Suppressor macrophage (primary cell): Measurements from ENCODE around the gene ZMIZ1.

Experiments used
- DNase-seq, 4 experiments: peaks; one replicate each; pipeline ENCODE4 v3.0.0-alpha.2; 2020 to 2022

The ZMIZ1 gene

DNA sequence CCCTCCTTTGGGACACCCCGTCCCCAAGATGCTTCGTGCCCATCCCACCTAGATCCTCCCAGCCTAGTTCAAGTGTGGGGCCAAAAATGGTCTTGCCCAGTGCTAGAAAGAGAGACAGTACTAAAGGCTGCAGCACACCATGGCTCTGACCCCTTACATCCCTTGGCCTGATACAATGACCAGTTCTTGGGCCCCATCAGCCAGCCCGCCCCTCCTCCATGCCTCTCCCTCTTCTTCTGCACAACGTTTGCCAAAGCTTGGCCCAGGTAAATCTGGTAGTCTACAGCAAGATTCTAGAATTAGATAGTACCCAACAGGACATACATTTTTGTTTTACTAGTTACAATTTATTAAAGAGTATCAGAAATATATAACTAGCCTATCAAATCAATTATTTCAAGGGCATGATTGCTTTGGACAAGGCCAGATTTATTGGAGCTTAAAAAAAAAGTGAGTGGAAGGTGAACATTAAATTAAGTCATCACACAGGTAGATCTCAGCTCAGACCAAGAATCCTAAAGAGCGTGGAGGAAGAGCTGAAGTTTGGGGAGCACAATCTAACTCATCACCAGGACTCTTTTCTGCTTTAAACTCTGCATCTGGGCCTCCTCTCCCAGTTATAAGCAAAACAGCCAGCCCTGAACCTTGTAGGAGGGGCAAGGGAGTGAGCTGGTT, 69.8 kb downstream of the ZMIZ1 start:
- DNase-seq = no peak

DNA sequence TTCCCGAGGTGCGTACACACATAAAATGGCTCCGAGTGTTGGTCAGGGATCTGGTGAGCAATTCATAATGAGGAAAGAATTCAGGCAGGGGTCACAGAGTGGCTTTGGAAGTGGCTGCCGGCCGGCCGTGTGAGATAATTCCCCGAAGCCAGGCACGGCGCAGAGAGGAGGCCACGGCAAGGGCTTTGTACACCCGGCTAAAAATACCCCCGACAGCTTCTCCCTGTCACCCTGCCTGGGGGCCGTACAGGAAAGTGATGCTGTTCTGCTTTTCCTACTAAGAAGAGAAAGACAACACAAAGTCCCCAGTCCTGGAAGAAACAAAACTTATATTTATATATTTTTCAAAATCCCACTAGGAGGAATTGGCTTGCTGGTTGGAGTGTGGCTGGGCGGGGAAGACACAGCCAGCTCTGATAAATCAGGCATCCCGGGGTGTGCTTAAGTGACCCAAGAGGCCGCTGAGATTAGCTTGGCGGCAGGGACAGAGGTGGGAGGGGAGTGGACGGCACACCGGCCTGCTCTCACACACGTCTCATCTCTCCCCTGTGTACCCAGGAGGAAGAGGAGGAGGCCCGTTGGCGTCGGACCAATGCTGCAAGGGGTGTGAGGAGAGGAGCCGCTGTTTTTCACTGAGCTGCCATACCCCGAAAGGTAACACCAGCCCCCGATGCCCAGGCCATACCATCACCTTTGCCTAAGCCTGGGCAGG, 70.5 kb downstream of the ZMIZ1 start:
- DNase-seq = peak; percentile 51 to 69 (median 62)

DNA sequence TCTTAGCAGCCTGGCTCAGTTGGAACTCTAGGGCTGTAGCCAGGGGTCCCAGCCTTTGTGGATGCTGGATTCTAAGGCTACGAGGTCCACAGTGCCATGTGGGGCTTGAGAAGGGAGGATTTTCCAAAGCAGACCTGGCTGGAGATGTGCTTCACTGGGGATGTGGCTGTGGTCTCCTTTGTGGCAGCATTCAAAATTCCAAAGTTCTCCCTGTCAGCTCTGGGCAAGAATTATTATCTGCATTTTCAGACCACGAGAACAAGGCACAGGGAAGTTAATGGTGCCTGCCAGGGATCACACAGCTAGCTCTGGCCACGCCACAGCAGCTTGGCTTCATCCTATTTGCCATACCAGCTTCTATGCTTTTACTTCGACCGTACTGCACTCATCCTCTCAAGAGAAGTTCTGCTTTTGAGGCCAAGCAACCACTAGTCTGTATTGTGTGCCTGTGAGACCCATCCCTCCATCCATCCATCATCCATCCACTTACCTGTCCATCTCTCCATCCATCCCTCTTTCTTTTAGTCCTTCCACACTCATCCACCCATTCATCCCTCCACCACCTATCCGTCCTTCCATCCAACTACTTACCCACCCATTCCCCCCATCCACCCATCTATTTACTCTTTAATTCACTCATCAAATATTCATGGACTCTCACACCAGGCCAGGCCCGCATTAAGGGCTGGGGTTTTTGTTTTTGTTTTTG, 71.5 kb downstream of the ZMIZ1 start:
- DNase-seq = no peak

DNA sequence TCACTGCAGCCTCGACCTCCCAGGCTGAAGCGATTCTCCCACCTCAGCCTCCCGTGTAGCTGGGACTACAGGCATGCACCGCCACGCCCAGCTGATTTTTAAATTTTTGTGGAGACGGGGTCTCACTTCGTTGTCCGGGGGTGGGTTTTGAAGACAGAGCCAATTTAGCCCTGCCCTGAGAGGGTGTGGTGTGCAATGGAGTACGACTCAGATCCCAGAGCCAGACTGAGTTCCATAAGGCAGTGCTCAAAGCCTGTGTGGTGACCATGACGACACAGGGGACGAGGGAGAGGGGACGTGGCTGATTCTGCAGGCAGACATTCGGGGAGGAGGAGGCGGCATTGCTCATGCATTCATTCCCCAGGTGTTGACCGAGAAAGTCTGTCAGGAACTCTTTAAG, 72.1 kb downstream of the ZMIZ1 start:
- DNase-seq = no peak

DNA sequence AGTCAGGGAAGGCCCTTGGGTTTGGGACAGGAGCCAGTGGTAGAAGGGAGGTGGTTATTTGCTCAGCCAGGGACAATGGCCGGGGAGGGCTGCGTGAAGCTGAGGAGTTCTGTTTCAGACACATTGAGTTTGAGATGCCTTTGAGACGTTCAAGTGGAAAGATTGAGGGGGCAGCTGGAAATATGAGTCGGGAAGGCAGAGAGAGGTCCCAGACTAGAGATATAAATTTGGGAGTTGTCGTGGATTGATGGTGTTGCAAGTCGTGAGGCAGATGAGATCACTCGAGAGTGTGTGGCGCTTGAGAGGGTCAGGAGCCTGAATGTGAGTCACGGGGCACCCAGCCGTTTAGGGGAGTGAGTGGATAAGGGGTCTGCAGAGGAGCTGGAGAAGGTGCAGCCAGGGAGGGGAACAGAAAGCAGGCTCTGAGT, 73.3 kb downstream of the ZMIZ1 start:
- DNase-seq = peak in 3 of 4 experiments; percentile 45 to 54 (median 50)

DNA sequence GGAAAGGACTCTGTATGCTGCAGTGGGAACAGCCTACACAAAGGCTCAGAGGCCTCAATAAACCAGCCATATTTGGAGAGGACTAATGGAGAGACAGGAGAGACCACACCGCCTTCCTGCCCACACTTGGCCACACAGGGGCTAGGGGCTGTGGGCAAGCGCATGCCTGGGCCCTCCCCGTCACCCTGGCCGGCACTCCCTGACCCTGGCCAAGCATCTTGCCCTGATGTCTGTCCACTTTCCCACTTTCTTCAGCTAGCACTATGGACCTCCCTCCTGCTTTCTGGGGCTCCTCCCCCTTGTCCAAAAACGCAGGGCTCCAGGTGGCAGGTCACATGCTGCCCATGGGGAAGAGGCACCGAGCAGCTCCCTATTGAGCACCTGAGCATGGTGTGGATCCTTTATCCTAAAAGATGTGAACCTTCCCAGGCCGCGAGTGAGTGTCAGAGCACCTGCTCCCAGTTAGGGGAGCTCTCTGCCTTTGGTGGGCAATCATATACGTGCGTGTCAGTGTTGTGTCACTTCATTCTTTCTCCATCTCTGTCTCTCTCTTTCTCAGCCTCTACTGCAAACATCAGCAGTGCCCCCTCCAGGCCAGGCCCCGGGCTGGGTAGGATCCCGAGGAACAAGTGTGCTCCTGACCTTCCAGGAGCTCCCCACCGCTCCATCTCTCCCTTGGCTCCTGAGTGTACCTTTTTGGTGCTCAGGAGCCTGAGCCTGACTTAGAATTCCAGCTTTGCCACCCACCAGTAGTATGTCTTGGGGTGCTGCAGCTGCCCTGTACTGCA, 74.0 kb downstream of the ZMIZ1 start:
- DNase-seq = no peak

DNA sequence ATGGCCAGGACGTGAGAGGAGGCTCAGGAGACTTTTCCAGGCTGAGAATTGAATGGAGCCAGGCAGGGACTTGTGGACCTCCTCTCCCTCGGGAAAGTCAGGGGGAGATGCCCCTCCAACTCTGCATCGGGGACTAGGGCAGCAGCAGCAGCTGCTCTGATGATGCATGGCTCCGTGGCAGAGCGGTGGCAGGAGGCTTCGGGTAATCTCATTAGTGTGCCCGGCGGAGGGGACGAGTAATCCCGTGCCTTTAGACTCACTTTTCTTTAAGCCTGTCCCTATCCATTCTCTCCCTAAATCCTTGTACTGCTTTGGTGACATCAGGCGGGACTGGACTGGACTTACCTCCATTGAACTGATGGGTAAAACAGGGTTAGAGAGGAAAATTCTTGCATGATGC, 75.1 kb downstream of the ZMIZ1 start:
- no peak for DNase-seq

DNA sequence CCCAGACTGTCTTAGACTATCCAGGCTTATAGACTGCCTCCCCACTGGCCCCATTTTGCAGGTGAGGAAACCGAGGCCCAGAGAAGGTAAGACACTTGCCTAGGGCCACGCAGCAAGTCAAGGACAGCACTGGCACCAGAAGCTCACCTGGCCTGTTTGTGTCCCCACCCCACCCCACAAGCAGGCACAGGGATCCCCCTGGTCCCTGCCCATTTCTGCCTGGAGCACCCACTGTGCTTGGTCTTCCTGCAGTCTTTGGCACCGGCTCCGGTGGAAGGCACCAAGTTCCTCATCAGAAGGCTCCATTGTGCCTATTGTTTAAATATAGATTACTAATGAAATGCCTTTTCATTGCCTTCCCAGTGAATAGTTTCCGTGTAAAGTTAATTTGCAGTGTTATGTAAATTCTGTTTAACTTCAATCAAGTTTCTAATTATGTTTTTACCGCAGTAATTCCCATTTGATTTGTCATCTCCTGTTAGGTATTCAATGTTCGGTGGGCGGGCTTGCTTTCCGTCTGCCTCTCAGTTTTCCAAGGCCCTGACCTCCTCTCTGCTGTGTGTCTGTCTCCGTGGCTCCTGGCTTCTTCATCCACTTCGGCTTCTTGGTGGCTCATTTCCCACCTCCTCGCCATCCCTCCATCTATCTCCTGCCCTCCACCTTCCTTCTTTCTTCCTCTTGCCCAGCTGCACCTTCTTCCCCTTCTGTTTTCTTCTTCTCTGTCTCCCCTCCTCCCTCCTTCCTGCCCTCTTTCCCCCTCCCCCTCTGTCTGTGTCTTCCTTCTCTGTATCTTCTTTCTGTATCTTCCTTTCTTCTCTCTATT, 75.8 kb downstream of the ZMIZ1 start:
- DNase-seq = peak in 2 of 4 experiments; percentile 36 to 38

DNA sequence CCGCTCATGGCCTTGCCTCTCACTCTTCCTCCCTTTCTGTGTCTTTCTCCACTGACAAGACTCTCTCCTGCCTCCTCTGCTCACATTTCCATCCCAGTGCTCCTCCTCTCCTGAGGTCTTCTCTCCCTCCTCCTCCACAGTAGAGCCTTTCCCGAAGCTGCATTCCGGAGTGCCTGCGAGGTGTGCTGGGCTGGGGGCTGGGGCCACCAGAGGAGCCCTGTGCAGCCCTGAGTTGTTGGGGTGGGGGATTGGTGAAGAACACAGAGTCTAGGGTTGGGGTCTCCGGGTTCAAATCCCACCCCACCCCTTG, 76.4 kb downstream of the ZMIZ1 start:
- no peak for DNase-seq

DNA sequence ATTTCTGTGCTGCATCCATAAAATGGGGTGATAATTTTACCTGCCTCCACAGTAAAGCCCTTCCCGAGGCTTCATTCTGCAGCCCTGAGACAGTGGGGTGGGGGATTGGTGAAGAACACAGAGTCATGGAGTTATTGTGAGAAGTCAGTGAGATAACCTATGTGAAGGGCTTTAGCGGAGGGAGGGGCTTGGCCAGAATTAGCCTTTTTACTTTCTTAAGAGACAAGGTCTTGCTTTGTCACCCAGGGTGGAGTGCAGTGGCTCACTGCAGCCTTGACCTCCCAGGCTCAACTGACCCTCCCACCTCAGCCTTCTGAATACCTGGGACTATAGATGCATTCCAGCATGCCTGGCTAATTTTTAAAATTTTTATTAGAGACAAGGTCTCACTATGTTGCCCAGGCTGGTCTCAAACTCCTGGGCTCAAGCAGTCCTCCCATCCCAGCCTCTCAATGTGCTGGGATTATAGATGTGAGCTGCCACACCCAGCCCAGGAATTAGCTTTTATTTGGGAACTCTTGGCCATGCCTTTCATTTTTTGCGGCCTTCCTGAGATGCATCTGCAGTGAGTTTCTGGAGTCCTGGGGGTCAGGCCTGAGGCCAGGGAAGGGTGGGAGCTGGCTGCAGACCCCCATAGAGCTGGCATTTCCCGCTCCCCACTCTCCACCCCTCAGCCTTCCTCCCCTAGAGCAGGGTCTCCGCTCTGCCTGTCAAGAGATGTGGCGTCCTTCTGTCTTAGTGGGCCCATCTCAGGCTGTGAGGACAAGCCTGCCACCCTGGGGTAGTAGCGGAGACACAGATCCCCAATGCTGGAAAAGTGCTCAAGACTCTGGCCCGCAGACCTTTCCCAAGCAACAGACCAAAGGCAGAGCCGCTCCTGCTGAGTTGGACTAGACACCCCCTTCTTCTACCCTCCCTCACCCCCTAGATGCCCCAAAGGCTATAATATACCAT, 77.0 kb downstream of the ZMIZ1 start:
- DNase-seq = no peak

DNA sequence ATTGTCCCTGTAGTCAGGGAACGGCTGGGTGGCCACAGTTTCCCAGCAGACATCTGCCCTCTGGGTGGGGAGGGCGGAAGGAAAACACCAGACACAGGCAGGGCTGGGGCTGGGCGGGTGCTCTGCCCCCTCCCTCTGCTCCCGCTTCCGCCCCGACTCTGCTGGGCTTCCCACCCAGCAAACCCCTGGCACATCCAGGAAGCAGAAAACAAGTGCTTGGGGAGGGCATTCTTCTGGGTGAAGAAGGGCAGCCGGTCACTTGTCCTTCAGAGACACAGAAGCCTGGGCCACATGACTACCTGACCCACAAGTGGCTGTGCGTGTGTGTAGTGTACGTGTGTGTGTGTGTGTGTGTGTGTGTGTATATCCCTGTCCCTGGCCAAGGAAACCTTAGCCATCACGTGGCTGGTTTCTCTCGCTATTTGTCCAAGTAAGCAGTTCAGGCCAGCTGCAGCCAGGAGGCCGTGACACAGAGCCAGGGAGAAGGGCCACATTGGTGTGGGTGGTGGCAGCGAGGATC, 77.9 kb downstream of the ZMIZ1 start:
- DNase-seq = peak; percentile 88 to 94 (median 92)

DNA sequence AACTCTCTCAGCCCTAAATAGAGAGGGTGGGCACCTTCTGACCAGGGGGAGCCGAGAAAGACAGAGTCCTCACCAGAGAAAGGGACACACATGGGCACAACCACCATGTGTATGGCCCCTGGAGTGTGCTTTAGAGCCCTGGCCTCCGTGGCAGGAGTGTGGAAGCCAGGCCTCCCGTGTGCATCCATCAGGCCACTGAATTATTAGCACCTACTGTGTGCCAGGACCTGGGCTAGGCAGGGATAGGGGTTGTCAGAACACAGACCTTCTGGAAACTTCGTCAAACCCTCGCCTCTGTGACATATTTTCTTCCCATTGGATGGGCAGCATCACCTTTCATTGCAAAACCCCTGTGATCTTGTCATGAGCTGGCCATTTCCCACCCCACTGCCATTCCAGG, 78.5 kb downstream of the ZMIZ1 start:
- no peak for DNase-seq

DNA sequence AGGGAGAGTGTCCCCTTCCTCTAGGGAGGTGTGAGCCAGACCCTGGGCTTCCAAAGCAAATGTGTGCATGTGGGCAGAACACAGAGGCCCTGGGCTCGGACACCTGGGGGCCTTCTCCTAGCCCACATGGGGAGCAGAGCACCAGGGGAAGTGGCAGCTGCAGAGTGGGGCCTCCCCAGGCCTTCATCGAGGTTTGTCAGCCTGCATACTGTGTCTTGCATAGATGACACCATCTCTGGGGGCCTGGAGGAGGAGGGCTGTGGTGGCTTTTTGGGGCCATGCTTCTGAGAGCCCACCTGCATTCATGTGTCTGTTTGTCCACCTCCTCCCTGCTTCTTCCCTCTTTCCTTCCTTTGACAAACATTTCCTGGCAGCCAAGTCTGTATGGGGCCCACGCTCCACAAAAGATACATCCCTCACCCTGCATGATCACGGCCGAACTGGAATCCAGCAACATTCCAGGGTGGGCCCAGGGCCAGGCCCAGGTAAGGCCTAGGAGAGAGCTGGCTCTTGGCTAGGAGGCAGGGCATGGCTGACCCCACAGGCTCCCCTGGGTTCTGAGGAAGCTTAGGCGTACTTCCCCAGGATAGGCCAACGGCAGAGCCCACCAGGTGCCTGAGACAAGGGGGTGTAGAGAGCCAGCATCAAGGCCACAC, 79.2 kb downstream of the ZMIZ1 start:
- DNase-seq = peak in 2 of 4 experiments; percentile 26 to 33

DNA sequence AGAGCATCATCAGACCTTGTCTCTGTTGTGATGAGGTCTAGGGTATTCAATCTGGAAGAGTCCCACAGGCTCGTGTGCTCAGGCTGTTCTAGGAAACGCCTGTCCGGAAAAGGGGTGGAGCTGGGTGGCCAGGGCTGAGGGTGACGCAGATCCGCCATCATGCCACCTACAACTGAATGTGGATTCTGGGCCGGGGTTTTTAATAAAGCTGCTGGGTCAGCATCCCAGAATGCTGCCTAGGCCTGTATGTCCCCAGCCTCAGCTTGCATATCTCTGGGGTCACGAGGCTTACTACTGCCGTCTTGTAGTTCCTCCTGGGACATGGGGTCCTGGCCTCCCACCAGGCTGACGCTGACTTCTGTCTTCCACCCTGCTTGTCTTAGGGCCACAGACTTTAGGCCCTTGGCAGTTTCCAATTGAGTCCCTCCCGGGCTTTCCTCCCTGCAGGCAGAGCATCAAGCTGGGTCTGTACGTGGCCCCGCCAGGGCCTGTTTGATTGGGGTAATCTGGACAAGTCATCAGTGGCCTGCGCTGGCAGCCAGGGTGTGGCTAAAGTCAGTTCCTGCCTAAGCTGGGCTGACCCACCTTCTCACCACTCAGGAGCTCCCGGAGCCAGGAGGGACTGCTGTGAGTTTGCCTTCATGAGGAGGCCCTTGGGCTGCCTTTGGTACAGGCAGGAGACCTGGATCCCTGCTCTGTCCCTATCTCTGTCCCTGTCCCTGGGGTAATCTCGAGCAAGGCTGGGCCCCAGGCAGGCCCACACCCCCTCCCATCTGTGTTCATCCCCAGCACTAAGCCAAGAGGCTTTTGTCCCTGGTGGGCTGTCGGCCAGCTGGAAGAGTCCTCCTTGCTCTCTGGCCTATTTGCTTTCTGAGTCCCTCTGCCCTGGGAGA, 79.9 kb downstream of the ZMIZ1 start:
- DNase-seq = peak; percentile 89 to 95 (median 92)

DNA sequence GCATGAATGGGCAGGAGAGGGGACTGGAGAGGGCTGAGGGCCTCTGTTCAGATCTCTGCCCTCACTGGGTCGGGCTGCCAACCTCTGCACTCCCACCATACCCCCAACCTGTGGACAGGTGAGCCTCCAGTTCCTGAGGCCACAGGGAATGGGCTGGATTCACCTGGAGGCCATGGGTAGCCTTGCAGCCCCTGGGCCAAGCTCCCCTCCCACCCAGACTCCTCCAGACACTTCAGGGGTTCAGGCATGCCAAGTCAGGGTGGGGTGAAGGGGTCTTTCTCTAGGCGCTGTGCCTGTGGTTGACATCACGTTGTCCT, 80.5 kb downstream of the ZMIZ1 start:
- no peak for DNase-seq

DNA sequence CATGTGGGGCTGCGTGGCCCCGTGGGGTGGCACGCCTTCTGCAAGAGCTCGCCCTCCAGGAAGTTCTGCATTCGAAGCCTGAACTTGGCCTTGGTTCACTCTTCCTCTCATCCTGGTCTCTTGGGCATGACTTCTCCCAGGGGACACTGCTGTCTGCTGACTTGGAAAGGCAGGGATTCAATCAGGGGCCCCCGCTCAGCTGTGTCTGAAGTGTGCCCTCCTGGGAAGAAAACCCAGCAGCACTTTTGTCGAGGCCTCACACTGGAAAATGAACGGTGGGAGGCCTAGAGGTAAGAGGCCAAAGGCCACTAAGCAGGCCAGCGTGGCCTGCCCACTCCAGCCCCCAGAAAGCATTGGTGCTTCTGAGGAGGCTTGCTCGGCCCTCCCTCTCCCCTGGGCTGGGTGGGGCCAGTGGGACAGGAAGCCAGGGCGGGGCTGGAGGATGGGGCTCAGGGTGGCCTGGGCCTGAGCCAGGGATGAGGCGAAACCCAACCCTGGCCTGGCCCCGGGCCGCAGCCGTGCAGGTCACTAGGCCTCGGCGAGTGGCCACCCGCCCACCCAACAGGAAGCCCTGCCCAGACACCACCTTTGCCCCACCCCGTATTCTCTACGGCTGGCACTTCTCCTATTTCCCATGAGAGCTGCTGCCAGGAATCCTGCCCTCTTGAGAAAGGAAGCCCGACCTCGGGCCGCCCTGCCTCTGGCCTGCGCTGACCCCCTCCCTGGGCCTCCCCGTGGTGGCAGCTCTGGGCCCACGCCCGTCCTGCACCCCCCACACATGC, 81.1 kb downstream of the ZMIZ1 start:
- peak; percentile 94 to 97 (median 96) for DNase-seq

DNA sequence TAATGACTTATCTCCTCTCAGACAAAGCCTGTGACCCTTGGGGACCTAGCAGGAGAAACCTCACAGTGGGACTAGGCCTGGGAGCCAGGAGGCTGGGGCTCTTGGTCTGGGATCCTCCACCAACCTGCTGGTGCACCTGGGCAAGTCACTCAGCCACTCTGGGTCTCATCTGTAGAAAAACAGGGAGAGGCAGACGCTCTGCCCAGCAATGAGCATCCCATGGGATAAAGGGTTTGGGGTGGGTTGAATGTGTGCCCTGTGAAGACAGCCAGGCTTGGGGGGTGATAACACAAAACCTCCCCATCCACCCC, 81.6 kb downstream of the ZMIZ1 start:
- no peak for DNase-seq

DNA sequence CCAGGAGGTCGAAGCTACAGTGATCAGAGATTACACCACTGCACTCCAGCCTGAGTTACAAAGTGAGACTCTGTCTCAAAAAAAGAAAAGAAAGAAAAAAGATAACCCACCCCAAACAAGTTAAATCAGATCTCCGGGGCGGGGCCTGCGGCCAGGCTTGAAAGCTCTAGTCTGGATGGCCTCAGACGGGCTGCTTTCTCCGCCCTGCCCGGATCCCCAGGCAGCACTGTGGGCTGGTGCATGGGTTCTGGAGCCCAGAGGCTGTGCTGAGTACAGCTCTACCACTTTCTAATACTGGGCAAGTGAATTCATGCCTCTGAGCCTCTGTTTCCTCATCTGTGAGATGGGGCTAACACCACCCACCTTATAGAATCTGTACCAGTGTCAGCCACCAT, 83.7 kb downstream of the ZMIZ1 start:
- no peak for DNase-seq

DNA sequence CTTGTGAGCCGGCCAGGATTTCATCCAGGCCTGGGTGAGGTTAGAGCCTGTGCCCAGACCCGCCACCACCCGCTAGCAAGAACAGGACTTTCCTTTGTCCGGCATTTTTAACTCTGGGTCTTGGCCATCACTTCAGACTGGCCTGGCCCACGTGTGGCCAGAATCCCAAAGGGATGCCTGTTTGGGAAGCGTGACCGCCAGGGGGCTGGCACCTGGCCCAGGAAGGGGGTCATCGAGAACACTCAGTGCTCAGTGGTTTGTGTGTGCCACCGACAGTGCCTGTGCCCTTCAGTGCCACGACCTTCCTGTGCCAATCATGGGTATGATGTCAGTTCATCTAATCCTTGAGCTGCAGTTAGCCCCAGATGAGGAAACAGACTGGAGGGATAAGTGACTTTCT, 85.0 kb downstream of the ZMIZ1 start:
- DNase-seq = no peak
